GM12875 (cell line): ENCODE measurements around the gene TUBGCP6.

Source experiments
- H3K4me3 ChIP-seq: one replicate; pipeline ENCODE4 v1.5.1; 2011; ENCODE audit warnings: low read depth, low read length, control low read depth
- TF ChIP-seq, protein P1 (sequence below): IDR thresholded peaks from 2 replicates; pipeline ENCODE4 v1.5.1; 2011; ENCODE audit warnings: low read depth, mild to moderate bottlenecking, control low read depth, inconsistent platforms, low read length, moderate library complexity, borderline replicate concordance; ENCODE audit not compliant: insufficient read depth

The TUBGCP6 gene

GRCh38 chr22:50226875-50227165, 18.0 kb downstream of the TUBGCP6 start:
- H3K4me3 ChIP-seq: no peak overlapping the region
- TF ChIP-seq, protein P1, sequence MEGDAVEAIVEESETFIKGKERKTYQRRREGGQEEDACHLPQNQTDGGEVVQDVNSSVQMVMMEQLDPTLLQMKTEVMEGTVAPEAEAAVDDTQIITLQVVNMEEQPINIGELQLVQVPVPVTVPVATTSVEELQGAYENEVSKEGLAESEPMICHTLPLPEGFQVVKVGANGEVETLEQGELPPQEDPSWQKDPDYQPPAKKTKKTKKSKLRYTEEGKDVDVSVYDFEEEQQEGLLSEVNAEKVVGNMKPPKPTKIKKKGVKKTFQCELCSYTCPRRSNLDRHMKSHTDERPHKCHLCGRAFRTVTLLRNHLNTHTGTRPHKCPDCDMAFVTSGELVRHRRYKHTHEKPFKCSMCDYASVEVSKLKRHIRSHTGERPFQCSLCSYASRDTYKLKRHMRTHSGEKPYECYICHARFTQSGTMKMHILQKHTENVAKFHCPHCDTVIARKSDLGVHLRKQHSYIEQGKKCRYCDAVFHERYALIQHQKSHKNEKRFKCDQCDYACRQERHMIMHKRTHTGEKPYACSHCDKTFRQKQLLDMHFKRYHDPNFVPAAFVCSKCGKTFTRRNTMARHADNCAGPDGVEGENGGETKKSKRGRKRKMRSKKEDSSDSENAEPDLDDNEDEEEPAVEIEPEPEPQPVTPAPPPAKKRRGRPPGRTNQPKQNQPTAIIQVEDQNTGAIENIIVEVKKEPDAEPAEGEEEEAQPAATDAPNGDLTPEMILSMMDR: no peak

DNA sequence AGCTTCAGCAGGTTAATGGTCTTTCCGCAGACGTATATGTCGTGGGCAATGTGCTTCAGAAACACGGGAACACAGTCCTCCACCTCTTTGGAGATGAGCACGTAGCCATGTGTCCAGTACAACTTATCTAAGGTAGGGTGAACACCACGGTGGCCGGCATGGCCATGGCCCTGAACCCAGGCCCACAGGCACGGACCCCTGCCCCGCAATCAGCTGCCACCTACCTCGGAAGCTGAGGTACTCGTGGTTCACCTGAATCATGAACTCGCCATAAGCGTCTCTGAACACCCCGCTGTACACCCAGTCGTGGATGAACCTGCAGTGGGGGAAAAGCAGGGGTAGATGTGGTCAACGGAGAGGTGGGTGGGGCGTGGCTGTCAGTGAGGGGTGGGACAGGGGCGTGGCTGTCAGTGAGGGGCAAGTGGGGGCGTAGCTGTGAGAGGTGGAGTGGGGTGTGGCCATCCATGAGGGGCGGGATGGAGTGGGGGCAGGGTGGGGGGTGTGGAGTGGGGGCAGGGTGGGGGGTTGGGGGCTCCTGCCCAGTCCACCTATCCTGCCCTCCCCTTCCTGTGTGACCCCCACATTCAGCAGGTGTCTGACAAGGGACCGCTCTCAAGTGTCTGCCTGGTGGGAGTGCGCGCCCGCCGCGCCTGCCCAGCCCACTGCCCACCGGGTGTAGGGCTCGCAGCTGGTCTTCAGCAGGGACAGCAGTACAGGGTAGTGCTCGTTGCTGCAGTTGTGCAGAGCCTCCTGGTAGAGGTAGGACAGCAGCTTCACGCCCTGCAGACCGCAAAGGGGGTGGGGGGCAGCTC, 18.6 kb downstream of the TUBGCP6 start:
- H3K4me3 ChIP-seq: no peak overlapping the region
- TF ChIP-seq, protein P1: no peak

- H3K4me3 ChIP-seq: no peak overlapping the region
Measured at GRCh38 chr22:50225200-50225969, 19.4 kb downstream of the TUBGCP6 start.

GRCh38 chr22:50224071-50224470, 20.8 kb downstream of the TUBGCP6 start:
- TF ChIP-seq, protein P1: no peak
- H3K4me3 ChIP-seq: no peak overlapping the region

More at GRCh38 chr22:50225200-50225969, 19.4 kb downstream of the TUBGCP6 start:
- TF ChIP-seq, protein P1: no peak

GRCh38 chr22:50222508-50222907, 22.3 kb downstream of the TUBGCP6 start:
- H3K4me3 ChIP-seq: no peak overlapping the region
- TF ChIP-seq, protein P1: no peak

GRCh38 chr22:50221410-50222300, 23.2 kb downstream of the TUBGCP6 start:
- no peak overlapping the region for H3K4me3 ChIP-seq
- TF ChIP-seq, protein P1: no peak
